Ascending aorta (tissue), 2 donors: ENCODE data around the gene ATP10B. TPM values are rescaled to one million over a fixed set of nuclear protein-coding genes. Genes with fewer than 3 reads are reported as not detected.

Experiments
- DNase-seq, 2 donors: peaks; one replicate each; pipeline ENCODE4 v3.0.0-alpha.2; 2019; ENCODE audit warnings: low spot score in 2 of 2
- H3K27ac ChIP-seq, 2 donors: fragments of 200-600 bp; sonication (generic); one replicate each; pipeline ENCODE4 v1.5.1; 2016 to 2017; ENCODE audit warnings: mild to moderate bottlenecking in 1 of 2
- H3K27me3 ChIP-seq: fragments of 200-600 bp; sonication (generic); one replicate; pipeline ENCODE4 v1.5.1; 2017
- H3K36me3 ChIP-seq, 2 donors: fragments of 200-600 bp; sonication (generic); one replicate each; pipeline ENCODE4 v1.5.1; 2016
- H3K4me1 ChIP-seq, 2 donors: fragments of 200-600 bp; sonication (generic); one replicate each; pipeline ENCODE4 v1.5.1; 2016 to 2017; ENCODE audit warnings: mild to moderate bottlenecking in 1 of 2
- H3K4me3 ChIP-seq, 2 donors: fragments of 200-600 bp; sonication (generic); one replicate each; pipeline ENCODE4 v1.5.1; 2016 to 2017; ENCODE audit warnings: mild to moderate bottlenecking in 1 of 2
- H3K9me3 ChIP-seq, 2 donors: fragments of 200-600 bp; sonication (generic); one replicate each; pipeline ENCODE4 v1.5.1; 2016
- intact Hi-C: fragments of 100-400 bp; cut with DNase I; formaldehyde crosslinking; loops from one replicate; pipeline ENCODE4 v1.15.1; 2023
- total RNA-seq: library from RNA; depleted of rRNA; stranded (reverse); fragments of >200 nt; gene quantifications from one replicate; pipeline ENCODE4 v1.1.0, GENCODE V29; 2016
- TF ChIP-seq, protein P1 (sequence below), 3 experiments: fragments of 200-600 bp in 2 of 3; fragments of 450-650 bp in 1 of 3; sonication (generic) in 2 of 3; IDR thresholded peaks; one replicate each; pipeline ENCODE4 v1.5.1; 2016 to 2019; ENCODE audit warnings: antibody characterized with exemption in 3 of 3, mild to moderate bottlenecking in 1 of 3, moderate library complexity in 1 of 3

ATP10B gene
- total RNA-seq, 1 donor from 2014 or later = 0.43 TPM

DNA sequence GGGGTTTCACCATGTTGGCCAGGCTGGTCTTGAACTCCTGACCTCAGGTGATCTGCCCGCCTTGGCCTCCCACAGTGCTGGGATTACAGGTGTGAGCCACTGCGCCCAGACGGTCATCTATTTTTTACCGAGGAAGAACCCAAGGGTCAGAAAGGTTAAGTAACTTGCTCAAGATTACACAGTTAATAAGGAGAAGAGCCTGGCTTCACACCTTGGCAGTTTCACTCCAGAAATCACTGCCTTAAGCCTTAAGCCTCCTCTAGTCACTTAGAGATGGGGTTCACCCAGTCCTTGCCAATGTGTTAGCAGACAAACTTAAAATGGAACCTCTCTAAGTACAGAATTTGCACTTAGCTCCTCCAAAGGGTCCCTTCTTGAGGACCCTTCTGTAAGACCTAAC, 314.1 kb downstream of the ATP10B start:
- Histone ChIP-seq H3K4me1 (no peaks in the 10 kb centered on the region), H3K27me3 (no peaks in the 10 kb centered on the region), H3K36me3 (no peaks in the 10 kb centered on the region), H3K27ac (no peak overlapping the region), H3K4me3 (no peak overlapping the region), H3K9me3 (no peaks in the 10 kb centered on the region)
- TF ChIP-seq, protein P1, sequence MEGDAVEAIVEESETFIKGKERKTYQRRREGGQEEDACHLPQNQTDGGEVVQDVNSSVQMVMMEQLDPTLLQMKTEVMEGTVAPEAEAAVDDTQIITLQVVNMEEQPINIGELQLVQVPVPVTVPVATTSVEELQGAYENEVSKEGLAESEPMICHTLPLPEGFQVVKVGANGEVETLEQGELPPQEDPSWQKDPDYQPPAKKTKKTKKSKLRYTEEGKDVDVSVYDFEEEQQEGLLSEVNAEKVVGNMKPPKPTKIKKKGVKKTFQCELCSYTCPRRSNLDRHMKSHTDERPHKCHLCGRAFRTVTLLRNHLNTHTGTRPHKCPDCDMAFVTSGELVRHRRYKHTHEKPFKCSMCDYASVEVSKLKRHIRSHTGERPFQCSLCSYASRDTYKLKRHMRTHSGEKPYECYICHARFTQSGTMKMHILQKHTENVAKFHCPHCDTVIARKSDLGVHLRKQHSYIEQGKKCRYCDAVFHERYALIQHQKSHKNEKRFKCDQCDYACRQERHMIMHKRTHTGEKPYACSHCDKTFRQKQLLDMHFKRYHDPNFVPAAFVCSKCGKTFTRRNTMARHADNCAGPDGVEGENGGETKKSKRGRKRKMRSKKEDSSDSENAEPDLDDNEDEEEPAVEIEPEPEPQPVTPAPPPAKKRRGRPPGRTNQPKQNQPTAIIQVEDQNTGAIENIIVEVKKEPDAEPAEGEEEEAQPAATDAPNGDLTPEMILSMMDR (IDR thresholded peaks at IDR 0.05) = no peak
- DNase-seq = no peak
- intact Hi-C loops = no loop called here

DNA sequence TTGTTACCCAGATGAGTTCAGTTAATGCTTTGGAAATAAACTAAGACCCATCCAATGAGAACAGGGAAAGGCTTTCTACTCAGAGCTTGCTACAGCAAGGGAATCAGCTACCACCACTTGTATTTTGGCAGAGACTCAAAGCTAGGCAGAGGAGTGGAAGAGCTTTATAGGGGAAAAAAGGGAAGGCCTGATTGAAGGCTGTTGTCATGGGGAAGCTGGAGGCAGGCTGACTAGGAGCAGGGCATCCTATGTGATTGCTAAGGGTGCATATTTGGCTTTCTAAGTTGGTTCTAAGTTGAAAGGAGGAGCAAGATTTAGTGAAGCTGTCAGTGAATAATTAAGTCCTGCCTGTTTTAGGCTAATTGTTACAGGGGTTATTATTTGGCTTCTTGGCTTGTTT, 314.9 kb downstream of the ATP10B start:
- no peaks in the 10 kb centered on the region for H3K27me3 ChIP-seq
- H3K4me1 ChIP-seq = no peaks in the 10 kb centered on the region
- H3K27ac ChIP-seq = no peak overlapping the region
- intact Hi-C loops = no loop called here
- DNase-seq = no peak
- no peaks in the 10 kb centered on the region for H3K36me3 ChIP-seq
- TF ChIP-seq, protein P1 (IDR thresholded peaks at IDR 0.05) = no peak
- H3K9me3 ChIP-seq = no peaks in the 10 kb centered on the region
- no peak overlapping the region for H3K4me3 ChIP-seq

DNA sequence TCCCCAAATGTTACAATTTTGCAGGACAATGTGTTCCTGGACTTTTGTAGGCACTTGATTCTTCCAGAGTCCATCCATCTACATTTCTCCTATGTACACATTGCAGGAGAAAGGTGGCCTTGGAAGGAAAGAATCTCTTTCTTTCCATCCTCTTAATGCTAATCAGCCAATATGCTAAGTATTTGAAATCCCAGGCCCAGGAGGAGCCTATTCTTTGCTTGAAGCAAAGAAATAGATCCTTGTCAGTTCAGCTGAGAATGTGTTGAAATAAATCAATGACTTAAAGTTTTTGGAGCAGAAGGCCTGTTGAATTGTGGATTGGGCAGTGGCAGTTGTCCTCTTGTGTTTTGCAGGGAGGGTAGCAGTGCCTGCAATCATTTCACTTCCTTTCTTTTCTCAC, 317.1 kb downstream of the ATP10B start:
- Histone ChIP-seq H3K4me3 (no peak overlapping the region), H3K27ac (no peak overlapping the region), H3K27me3 (no peaks in the 10 kb centered on the region), H3K4me1 (no peaks in the 10 kb centered on the region), H3K9me3 (no peaks in the 10 kb centered on the region), H3K36me3 (no peaks in the 10 kb centered on the region)
- intact Hi-C loops = no loop called here
- TF ChIP-seq, protein P1 (IDR thresholded peaks at IDR 0.05) = no peak
- no peak for DNase-seq

DNA sequence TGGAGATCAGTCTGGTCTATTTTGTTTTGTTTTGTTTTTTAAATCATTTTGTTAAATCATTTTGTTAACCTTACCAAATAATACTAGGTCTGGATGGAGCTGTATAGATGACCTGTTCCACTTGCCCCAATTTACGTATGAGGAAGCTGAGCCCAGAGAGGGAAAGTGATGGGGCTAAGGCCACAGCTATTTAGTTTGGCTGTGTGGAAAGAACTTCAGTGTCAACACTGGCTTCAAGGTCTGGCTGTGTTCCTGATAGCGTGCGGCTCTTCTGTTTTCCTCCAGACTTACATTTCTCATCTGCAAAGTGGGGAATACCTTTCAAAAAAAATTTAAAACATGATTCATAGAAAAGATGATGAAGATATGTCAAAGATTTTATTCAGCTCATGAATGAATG, 317.9 kb downstream of the ATP10B start:
- H3K27ac ChIP-seq = no peak overlapping the region
- H3K9me3 ChIP-seq = no peaks in the 10 kb centered on the region
- no peak overlapping the region for H3K4me3 ChIP-seq
- TF ChIP-seq, protein P1 (IDR thresholded peaks at IDR 0.05) = no peak
- no peaks in the 10 kb centered on the region for H3K4me1 ChIP-seq
- no peaks in the 10 kb centered on the region for H3K36me3 ChIP-seq
- no peak for DNase-seq
- intact Hi-C loops = no loop called here
- no peaks in the 10 kb centered on the region for H3K27me3 ChIP-seq

DNA sequence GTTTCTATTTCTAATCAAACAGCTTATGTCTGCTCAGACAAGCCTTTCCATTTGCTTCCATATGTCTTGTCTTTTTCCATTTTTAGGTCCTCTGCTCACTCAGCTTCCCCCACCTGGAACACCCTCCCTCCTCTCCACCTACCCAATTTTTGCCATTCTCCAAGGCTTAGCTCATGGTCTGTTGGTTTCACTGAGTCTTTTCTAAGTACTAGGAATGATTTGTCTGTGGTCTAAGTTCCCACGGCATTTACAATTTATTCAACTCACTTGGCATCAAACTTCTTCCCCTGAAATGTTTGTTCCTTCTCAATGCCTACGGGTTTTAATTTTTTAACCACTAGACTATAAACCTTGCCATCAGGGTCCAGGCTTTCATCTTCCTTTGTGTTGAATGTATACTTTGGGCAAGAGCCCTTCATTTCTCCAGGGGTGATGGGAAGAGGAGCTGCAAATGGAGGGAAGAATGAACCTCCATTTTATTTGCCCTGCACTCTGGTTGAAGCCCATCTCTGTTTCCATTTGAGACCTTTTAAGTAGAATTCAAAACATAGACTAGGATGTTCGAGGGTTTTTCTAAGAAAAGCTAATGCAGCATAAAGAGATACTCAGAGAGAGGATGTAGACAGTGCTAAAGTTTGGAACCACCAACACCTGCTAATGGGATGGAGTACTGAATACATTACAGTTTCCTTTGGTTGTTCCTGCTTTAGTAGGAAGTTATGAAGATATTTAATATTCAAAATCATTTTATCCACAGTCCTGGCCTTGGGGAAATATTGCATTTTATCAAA, 326.3 kb downstream of the ATP10B start:
- DNase-seq = no peak
- H3K4me3 ChIP-seq = no peak overlapping the region
- H3K27ac ChIP-seq = no peak overlapping the region
- H3K4me1 ChIP-seq = no peaks in the 10 kb centered on the region
- TF ChIP-seq, protein P1 (IDR thresholded peaks at IDR 0.05) = no peak
- H3K27me3 ChIP-seq = no peaks in the 10 kb centered on the region
- intact Hi-C loops = no loop called here
- no peaks in the 10 kb centered on the region for H3K9me3 ChIP-seq
- H3K36me3 ChIP-seq = no peaks in the 10 kb centered on the region
